Stomach (tissue), 4 donors: Measurements from ENCODE around the gene INSIG1.

ENCODE experiments used
- CTCF ChIP-seq, 7 experiments: fragments of 450-650 bp in 4 of 7; fragments of 200-600 bp in 3 of 7; sonication (generic) in 3 of 7; IDR thresholded peaks; one replicate each; pipeline ENCODE4 v1.5.1; 2016 to 2019; ENCODE audit warnings: antibody characterized with exemption in 7 of 7, control low read depth in 2 of 7, mild to moderate bottlenecking in 1 of 7
- EP300 ChIP-seq: sonication (generic); formaldehyde crosslinking; IDR thresholded peaks from one replicate; pipeline ENCODE4 v1.6.1; 2017; ENCODE audit warnings: antibody characterized with exemption

DNA sequence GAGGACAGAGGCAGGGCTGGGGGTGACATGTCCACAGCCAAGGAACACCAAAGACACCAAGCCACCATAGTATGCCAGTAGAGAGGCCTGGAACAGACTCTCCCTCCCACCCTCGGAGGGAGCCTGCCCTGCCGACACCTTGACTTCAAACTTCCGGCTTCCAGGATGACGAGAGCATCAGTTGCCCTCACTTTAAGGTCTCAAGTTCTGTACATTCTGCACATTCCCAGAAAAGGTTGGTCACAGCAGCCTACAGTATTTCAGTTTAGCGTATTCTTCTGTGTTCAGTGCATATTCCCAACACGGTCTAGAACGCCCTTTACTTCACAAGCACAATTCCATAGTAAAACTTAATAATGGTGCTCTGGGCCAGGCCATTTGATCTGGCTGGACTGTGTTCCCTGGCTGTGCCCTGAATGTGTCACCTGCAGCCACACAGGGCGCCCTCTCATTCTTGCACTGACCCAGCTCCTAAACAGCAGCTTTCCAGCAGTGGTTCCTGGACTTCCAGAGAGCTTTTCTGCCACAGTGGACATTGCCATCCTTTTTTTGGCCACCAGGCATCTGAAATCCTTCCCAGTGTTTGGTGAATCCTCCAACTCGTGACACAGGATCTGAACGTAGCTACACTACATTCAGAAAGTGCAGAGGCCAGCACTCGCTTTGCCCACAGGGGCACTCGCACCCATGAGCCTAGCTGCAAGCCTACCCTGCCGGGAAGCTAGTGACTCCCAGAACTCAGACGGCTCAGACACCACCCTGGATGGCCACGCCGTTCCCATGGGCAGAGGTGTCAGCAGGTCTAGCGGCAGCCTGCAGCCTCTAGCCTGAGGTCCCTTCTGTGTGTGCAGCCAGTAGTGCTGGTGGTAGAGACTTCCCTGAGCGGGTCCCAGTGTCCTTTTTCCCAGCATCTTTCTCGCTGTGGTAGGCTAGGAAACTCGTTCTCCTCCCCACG is 36.4 kb upstream of the INSIG1 start:
- TF ChIP-seq CTCF (IDR thresholded peaks at IDR 0.05) (no peak), EP300 (no peak)
